NOMO-1 (cell line): Measurements from ENCODE around the gene VSTM2A.

Source experiments
- DNase-seq, 2 experiments: peaks; one replicate each; lab custom pipeline; 2025; ENCODE audit not compliant: unreplicated experiment in 2 of 2; lab: John Stamatoyannopoulos, UW

The VSTM2A gene

GRCh38 chr7:54615537-54615936 lies 73.4 kb downstream of the VSTM2A start:
- no peak for DNase-seq
